ENCODE data around the gene RETN.

DNA sequence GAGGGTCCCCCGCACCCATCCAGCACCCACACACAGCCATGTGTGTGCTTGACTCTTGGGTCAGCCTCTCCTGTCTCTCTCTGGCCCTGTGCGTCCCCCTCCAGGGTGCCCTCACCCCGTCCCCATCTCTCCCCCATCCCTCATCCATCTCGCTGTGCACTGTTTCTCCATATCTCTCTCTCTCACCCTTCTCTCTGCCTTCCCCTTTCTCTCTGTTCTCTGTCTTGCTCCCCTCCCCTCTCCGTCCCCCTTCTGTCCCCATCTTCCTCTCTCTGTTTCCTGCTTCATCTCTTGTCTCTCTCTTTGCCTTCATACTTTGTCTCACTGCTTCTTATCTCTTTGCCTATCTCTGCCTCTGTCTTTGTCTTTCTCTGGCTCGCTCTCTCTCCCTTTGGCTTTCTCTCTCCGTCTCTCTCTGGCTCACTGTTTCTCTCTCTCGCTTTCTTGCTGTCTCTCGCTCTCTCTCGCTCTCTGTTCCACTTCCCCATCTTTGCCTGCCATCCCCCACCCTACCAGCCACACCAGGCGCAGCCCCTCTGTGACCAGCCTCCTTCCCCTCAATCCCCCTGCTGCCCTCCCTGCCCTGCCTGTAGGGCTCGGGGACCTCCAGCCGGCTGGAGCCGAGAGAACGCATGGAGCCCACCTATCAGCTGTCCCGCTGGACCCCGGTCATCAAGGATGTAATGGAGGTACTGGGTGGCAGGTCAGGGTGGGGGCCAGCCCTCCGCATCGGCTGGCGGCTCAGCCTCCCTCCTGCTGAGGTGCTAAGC, 23.0 kb upstream of the RETN start:
- TF ChIP-seq GLIS3 (CRISPR knock-in tag; IDR thresholded peaks at IDR 0.05) (no peak), ISL1 (CRISPR knock-in tag; IDR thresholded peaks at IDR 0.05) (no peak), ZC3H10 (CRISPR knock-in tag; IDR thresholded peaks at IDR 0.05) (no peak), PATZ1 (CRISPR knock-in tag; IDR thresholded peaks at IDR 0.05; ENCODE audit: borderline replicate concordance) (no peak), TOX (CRISPR knock-in tag; IDR thresholded peaks at IDR 0.05; ENCODE audit: borderline replicate concordance) (no peak), CREB5 (CRISPR knock-in tag; IDR thresholded peaks at IDR 0.05; ENCODE audit: low read depth) (no peak), ZNF70 (CRISPR knock-in tag; IDR thresholded peaks at IDR 0.05) (no peak), ESRRG (CRISPR knock-in tag; IDR thresholded peaks at IDR 0.05) (no peak), TCF4 (CRISPR knock-in tag; IDR thresholded peaks at IDR 0.05; ENCODE audit: borderline replicate concordance) (no peak), ZFP3 (CRISPR knock-in tag; IDR thresholded peaks at IDR 0.05) (no peak), BACH2 (CRISPR knock-in tag; IDR thresholded peaks at IDR 0.05; ENCODE audit: borderline replicate concordance) (no peak)
- TF ChIP-seq, protein P1, sequence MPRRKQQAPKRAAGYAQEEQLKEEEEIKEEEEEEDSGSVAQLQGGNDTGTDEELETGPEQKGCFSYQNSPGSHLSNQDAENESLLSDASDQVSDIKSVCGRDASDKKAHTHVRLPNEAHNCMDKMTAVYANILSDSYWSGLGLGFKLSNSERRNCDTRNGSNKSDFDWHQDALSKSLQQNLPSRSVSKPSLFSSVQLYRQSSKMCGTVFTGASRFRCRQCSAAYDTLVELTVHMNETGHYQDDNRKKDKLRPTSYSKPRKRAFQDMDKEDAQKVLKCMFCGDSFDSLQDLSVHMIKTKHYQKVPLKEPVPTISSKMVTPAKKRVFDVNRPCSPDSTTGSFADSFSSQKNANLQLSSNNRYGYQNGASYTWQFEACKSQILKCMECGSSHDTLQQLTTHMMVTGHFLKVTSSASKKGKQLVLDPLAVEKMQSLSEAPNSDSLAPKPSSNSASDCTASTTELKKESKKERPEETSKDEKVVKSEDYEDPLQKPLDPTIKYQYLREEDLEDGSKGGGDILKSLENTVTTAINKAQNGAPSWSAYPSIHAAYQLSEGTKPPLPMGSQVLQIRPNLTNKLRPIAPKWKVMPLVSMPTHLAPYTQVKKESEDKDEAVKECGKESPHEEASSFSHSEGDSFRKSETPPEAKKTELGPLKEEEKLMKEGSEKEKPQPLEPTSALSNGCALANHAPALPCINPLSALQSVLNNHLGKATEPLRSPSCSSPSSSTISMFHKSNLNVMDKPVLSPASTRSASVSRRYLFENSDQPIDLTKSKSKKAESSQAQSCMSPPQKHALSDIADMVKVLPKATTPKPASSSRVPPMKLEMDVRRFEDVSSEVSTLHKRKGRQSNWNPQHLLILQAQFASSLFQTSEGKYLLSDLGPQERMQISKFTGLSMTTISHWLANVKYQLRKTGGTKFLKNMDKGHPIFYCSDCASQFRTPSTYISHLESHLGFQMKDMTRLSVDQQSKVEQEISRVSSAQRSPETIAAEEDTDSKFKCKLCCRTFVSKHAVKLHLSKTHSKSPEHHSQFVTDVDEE (CRISPR knock-in tag; IDR thresholded peaks at IDR 0.05) = no peak

All from SK-N-SH treated with all-trans-retinoic acid at 6 μM for 48 hours (cell line).